GM21381 (cell line): ENCODE data around the gene CAPN7.

Experiments
- ATAC-seq: cut with Tn5 transposase; IDR thresholded peaks from one replicate; pipeline ENCODE4 v1.9.1; 2021; ENCODE audit warnings: mild to moderate bottlenecking, moderate library complexity; ENCODE audit not compliant: unreplicated experiment

The CAPN7 gene

GRCh38 chr3:15272426-15273196 lies 66.6 kb downstream of the CAPN7 start:
- no peak for ATAC-seq

GRCh38 chr3:15273227-15273626 lies 67.2 kb downstream of the CAPN7 start:
- ATAC-seq = no peak

GRCh38 chr3:15276028-15276724 lies 70.1 kb downstream of the CAPN7 start:
- ATAC-seq = no peak

- ATAC-seq = no peak
These were observed 71.9 kb downstream of the CAPN7 start for GRCh38 chr3:15277861-15278500.

GRCh38 chr3:15279205-15279604 lies 73.2 kb downstream of the CAPN7 start:
- ATAC-seq = no peak

GRCh38 chr3:15279671-15280402 lies 73.8 kb downstream of the CAPN7 start:
- ATAC-seq = no peak

GRCh38 chr3:15280853-15281532 lies 74.9 kb downstream of the CAPN7 start:
- no peak for ATAC-seq

GRCh38 chr3:15281817-15282216 lies 75.8 kb downstream of the CAPN7 start:
- ATAC-seq = no peak

GRCh38 chr3:15283702-15284101 lies 77.7 kb downstream of the CAPN7 start:
- ATAC-seq = no peak

- no peak for ATAC-seq
These were observed 78.3 kb downstream of the CAPN7 start for GRCh38 chr3:15284121-15284889.

- ATAC-seq = no peak
These were observed 80.0 kb downstream of the CAPN7 start for GRCh38 chr3:15286022-15286421.

GRCh38 chr3:15287565-15288330 lies 81.7 kb downstream of the CAPN7 start:
- ATAC-seq = no peak

GRCh38 chr3:15288331-15289035 lies 82.4 kb downstream of the CAPN7 start:
- no peak for ATAC-seq

- ATAC-seq = no peak
These were observed 83.6 kb downstream of the CAPN7 start for GRCh38 chr3:15289661-15290060.

- no peak for ATAC-seq
These were observed 84.7 kb downstream of the CAPN7 start for GRCh38 chr3:15290736-15291135.

- peak; percentile 90 for ATAC-seq
These were observed 85.8 kb downstream of the CAPN7 start for GRCh38 chr3:15291589-15292541.

GRCh38 chr3:15292765-15293522 lies 86.9 kb downstream of the CAPN7 start:
- ATAC-seq = no peak
